ENCODE results near the gene MYO10.
"Not testable (repeated sequence)": the region's sequence is repeated elsewhere in the genome, so short reads cannot be mapped to it uniquely, and the experiment has no call there.

The MYO10 gene

GRCh38 chr5:16757577-16757976, 178.5 kb downstream of the MYO10 start:
- not testable (repeated sequence) for DNase-seq (ENCODE audit: extremely low spot score, insufficient read length, low read depth); FAIRE-seq

DNA sequence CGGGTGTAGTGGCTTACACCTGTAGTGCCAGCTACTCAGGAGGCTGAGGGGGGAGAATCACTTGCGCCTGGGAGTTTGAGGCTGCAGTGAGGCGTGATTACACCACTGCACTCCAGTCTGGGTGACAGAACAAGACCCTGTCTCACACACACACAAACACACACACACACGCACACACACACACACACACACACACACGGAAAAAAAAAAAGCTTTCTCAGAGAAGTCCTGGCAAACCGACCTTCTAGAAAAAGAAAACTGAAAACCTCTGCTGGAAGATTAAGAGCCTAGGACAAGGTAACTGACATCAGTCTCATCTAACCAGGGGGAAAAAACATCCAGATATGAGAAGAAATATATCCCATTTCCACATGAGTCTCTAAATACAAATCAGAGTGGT, 178.9 kb downstream of the MYO10 start:
- FAIRE-seq, result no peak

GRCh38 chr5:16756692-16757091, 179.4 kb downstream of the MYO10 start:
- no peak for FAIRE-seq
- DNase-seq (ENCODE audit: extremely low spot score, insufficient read length, low read depth), result no peak

More for the DNA sequence above, 178.9 kb downstream of the MYO10 start:
- no peak for DNase-seq (ENCODE audit: extremely low spot score, insufficient read length, low read depth)

- DNase-seq (ENCODE audit: extremely low spot score, insufficient read length, low read depth) (no peak), FAIRE-seq (no peak)
These were observed 180.4 kb downstream of the MYO10 start for GRCh38 chr5:16755641-16756040.

GRCh38 chr5:16754601-16755000, 181.5 kb downstream of the MYO10 start:
- FAIRE-seq (no peak), DNase-seq (ENCODE audit: extremely low spot score, insufficient read length, low read depth) (no peak)

DNA sequence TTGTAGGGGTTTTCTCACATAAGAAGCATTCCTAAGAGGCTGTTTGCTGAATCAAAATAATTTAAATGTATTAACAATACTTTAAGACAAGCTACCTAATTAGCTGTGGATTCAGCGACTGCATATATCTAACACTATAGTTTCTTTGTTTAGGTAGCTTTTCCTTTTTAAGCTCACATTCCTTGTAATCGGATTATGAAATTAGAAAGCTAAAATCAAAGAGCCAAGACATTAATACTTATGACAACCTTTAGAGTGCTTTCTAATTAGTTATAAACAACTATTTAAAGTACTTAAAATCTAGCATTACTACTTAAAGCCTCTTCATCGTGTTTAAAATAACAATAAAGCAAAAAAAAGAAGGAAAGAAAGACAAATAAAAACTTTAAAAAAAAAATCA, 182.0 kb downstream of the MYO10 start:
- FAIRE-seq, result no peak

GRCh38 chr5:16750445-16750844, 185.6 kb downstream of the MYO10 start:
- FAIRE-seq (no peak), DNase-seq (ENCODE audit: extremely low spot score, insufficient read length, low read depth) (no peak)

More for the DNA sequence above, 182.0 kb downstream of the MYO10 start:
- no peak for DNase-seq (ENCODE audit: extremely low spot score, insufficient read length, low read depth)

DNA sequence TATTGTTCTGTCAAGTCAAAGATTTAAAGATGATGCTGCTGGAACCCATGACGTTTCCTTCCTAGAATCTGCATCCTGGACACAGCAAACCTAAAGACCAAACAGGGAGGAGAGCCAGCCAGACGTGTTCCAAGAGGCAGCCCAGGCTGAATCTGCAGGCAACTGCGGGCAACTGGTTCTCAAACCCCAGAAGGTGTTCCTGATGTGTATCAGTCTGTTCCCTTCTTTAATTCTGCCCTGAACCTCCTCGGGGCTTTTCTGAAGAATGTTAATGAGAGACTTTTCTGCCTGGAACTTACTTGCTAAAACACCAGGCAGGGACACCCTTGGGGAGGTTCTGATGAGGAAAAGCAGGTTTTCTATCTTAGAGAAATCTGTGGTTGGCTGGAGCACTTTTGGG, 186.5 kb downstream of the MYO10 start:
- DNase-seq (ENCODE audit: extremely low spot score, insufficient read length, low read depth) (no peak), FAIRE-seq (no peak)

- no peak for DNase-seq (ENCODE audit: extremely low spot score, insufficient read length, low read depth)
- no peak for FAIRE-seq
These were observed 191.8 kb downstream of the MYO10 start for GRCh38 chr5:16744164-16744880.

GRCh38 chr5:16742938-16743337, 193.2 kb downstream of the MYO10 start:
- FAIRE-seq (no peak), DNase-seq (ENCODE audit: extremely low spot score, insufficient read length, low read depth) (no peak)

GRCh38 chr5:16740811-16741392, 195.2 kb downstream of the MYO10 start:
- DNase-seq (ENCODE audit: extremely low spot score, insufficient read length, low read depth), result no peak
- FAIRE-seq, result no peak

- FAIRE-seq, result no peak
- DNase-seq (ENCODE audit: extremely low spot score, insufficient read length, low read depth), result no peak
These were observed 195.8 kb downstream of the MYO10 start for GRCh38 chr5:16740066-16740810.

DNA sequence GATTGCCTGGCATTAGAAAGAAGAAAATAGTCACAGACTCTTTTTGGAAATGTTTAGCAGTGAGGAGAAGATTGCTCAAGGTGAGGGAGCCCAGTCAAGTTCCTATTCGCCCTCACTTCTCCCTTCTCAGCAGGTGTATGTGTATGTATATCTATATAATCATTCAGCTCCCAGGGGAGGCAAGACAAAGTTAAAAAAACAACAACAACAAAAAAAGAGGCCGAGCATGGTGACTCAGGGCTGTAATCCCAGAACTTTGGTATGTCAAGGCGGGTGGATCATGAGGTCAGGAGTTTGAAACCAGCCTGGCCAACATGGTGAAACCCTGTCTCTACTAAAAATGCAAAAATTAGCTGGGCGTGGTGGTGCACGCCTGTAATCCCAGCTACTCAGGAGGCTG, 197.7 kb downstream of the MYO10 start:
- not testable (repeated sequence) for FAIRE-seq; DNase-seq (ENCODE audit: extremely low spot score, insufficient read length, low read depth)

- DNase-seq (ENCODE audit: extremely low spot score, insufficient read length, low read depth), result no peak
- FAIRE-seq, result no peak
These were observed 198.3 kb downstream of the MYO10 start for GRCh38 chr5:16737620-16738364.

- DNase-seq (ENCODE audit: extremely low spot score, insufficient read length, low read depth) (no peak), FAIRE-seq (no peak)
These were observed 198.9 kb downstream of the MYO10 start for GRCh38 chr5:16737209-16737608.

GRCh38 chr5:16736158-16736995, 199.7 kb downstream of the MYO10 start:
- no peak for DNase-seq (ENCODE audit: extremely low spot score, insufficient read length, low read depth)
- no peak for FAIRE-seq

DNA sequence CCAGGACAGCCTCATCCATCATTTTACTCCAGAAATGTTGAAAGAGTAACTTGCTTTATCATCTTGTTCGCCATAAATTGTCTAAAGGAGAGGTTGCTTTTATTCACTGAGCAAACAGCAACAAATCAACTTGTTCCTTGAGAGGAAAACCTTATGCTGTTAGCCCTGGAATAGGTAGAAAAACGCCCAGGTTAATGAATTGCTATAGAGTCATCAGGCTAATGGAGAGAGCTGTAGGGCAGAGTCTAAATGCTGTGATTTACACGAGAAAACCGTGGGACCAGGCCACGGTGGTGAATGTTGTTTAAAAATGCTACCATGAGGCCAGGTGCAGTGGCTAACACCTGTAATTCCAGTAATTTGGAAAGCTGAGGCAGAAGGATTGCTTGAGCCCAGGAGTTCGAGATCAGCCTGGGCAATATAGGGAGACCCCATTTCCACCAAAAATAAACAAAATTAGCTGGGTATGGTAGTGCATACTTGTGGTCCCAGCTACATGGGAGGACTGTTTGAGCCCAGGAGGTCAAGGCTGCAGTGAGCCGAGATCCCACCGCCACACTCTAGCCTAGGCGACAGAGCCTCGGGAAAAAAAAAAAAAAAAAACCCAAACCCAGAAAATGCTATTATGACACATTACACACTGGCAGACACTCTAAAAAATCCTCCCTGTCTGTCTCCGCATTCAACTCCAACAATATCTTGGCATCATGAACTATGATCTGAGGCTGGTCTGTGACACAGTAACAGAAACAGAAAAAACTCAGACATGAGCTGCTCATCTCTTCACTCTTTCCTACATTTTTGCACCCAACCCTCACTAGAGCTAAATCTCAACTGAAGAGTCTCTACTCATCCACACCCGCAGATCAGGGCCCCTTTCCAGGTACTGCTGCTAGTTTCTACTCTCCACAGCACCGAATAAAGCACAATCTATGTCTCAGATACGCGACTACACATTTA, 200.7 kb downstream of the MYO10 start:
- FAIRE-seq (no peak), DNase-seq (ENCODE audit: extremely low spot score, insufficient read length, low read depth) (no peak)

DNA sequence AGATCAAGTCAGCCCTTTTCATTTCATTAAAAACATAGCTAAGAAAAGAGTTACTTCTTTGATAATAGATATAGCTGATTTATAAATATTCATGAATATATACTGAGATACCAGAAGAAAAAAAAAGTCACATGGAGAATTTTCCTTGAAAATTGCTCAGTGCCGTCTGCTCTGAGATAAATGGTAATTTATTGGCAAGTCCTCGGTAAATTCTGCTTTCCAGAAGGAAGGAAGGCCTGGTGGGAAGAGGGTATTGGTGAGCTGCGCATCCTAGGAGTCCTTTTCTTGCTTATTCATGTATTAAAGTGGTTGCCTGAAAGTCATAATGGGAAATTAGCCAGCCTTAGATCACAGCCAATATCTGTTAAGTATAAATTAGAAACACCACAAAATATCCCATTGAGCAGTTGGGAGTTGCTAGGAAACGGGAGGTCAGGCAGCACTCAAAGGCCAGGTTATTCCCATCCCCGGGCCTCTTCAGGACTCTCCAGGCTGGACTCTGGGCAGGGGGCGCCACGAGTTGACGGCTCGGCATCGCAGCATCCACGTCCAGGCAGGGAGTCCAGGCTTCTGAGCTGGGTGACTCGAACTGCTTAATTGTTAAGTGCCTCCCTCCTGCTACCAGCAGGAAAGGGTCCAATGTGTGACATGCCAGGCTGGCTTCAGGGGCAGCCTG, 202.6 kb downstream of the MYO10 start:
- DNase-seq (ENCODE audit: extremely low spot score, insufficient read length, low read depth) (no peak), FAIRE-seq (no peak)

Data from GM18507 (cell line).